Sigmoid colon (tissue), 4 donors: ENCODE data around the gene PSG7.
"Not testable (repeated sequence)": the region's sequence is repeated elsewhere in the genome, so short reads cannot be mapped to it uniquely, and the experiment has no call there.

Experiments used
- CTCF ChIP-seq, 4 experiments: fragments of 450-650 bp in 3 of 4; fragments of 200-600 bp in 1 of 4; IDR thresholded peaks; one replicate each; pipeline ENCODE4 v1.5.1; 2016 to 2019; ENCODE audit warnings: antibody characterized with exemption in 4 of 4, mild to moderate bottlenecking in 3 of 4, moderate library complexity in 2 of 4
- EP300 ChIP-seq, 4 donors: sonication (generic); formaldehyde crosslinking; IDR thresholded peaks; one replicate each; pipeline ENCODE4 v1.6.1; 2017; ENCODE audit warnings: antibody characterized with exemption in 4 of 4
- POLR2A ChIP-seq, 2 donors: fragments of 450-650 bp; IDR thresholded peaks; one replicate each; pipeline ENCODE4 v1.6.1; 2016; ENCODE audit warnings: antibody characterized with exemption in 2 of 2, mild to moderate bottlenecking in 2 of 2, moderate library complexity in 2 of 2
- POLR2AphosphoS5 ChIP-seq, 4 donors: sonication (generic); formaldehyde crosslinking; IDR thresholded peaks; one replicate each; pipeline ENCODE4 v1.6.1; 2017; ENCODE audit warnings: antibody characterized with exemption in 4 of 4

DNA sequence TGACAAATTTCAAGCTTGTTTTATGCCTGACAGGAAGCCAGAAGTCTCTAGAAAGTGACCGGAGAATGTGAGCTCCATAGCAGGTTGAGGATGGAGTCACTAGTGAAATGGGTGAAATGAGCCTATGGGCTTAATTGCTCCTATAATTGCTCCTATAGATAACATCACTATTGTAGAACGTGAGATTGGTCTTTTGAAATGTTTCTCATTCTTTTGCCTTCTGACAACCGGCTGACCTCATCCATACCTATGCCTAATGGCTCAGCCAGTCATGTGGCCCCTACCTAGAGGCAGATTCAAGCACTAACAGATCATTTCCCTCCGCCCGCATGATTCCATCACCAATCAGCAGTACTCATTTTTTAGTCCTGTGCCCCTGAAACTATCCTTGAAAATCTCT lies 23.5 kb downstream of the PSG7 start:
- not testable (repeated sequence) for TF ChIP-seq CTCF, EP300, POLR2AphosphoS5, POLR2A (IDR thresholded peaks at IDR 0.05)
